ENCODE data around the gene LCT.
"Not testable (repeated sequence)": the region's sequence is repeated elsewhere in the genome, so short reads cannot be mapped to it uniquely, and the experiment has no call there.

Gene LCT

DNA sequence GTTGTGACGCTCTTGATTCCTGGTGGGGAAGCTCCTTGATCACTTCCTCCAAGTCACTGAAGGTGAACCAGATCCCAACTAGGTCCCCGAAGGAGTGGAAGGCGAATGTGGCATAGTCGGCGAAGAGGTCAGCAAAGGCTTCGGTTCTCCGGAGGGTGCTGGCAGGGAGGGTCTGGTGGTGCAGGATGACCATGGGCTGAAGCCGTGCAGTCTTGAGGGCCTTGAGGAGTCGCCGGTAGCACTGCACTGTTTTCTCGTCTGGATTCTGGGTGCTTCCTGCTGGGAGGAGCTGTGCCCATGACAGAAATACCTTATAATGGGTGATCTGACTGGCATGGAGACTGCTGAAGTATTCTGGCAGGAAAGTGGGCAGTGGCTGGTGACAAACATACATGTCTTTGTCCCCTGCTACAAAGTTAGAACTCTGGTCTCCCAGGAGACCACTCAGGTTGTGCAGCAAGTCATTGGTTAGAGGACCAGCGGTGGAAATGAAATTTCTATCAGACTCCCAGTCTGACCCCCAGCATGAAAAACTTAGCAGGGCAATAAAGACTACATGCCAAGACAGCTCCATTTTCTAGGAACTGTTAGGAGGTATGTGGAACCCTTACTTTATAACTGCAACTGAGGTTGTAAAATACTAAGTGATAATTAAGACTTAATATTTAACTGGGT is at the start of gene LCT:
LCT (minus strand) TSS at position 589 of the 675 bp plus-strand sequence; CDS start at position 574, 15 bp downstream.
- no peak for DNase-seq

- DNase-seq, result no peak
Measured at GRCh38 chr2:135885709-135886108, 48.7 kb upstream of the LCT start.

DNA sequence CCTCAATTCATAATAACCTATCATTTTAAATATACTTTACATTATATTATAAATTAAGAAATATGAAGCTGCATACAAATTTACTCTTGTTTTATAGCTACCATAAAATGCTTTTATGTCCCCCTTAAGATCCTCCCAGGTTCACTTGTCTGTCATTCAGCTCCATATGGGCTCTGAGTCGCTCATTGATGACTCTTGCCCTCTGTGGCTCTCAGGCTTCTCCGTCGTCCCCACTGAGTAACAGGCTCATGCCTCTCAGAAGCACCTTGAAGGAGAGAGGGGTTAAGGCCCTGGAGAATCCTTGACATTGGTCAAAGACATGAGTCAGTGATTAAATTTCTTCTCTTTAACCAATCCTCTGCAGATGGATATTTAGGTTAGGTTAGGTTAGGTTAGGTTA is 45.4 kb upstream of the LCT start:
- no peak for DNase-seq

GRCh38 chr2:135876770-135877169 is 39.8 kb upstream of the LCT start:
- DNase-seq, result not testable (repeated sequence)

DNA sequence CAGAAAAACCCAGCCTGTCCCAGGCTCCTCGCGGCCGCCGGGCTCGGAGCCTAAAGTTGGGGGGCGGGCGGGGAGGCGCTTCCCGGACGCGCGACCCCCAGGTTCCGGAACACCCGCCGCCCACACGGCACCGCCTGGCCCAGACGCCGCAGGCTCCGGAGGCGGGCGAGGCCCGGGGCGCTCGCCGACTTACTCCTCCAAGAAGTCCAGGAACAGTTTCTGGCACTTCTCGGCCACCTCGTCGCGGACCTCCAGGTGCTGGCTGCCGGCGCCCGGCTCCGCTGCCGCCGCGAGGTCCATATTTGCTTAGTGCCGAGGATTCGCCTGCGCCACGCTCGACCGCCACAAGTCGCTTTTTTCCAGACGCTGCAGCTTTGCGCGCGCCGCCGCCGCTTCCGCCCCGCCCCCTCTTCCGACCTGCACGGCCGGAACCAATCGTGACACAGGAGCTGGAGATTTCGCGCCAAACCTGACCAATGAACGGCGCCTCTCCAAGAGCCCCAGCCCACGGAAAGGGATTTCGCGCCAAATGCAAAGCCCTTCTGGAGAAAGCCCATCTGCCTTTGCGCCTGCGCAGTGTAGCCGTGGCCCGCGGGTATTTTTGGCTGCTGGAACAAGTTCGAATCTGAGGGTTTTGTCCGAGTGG is 39.2 kb upstream of the LCT start, which contains the start of gene MCM6:
MCM6 (minus strand) TSS at position 378 of the 646 bp plus-strand sequence; CDS start at position 300, 78 bp downstream.
- DNase-seq, result peak; percentile 99

- peak; percentile 72 for DNase-seq
Measured at GRCh38 chr2:135875491-135876065, 38.6 kb upstream of the LCT start.

DNA sequence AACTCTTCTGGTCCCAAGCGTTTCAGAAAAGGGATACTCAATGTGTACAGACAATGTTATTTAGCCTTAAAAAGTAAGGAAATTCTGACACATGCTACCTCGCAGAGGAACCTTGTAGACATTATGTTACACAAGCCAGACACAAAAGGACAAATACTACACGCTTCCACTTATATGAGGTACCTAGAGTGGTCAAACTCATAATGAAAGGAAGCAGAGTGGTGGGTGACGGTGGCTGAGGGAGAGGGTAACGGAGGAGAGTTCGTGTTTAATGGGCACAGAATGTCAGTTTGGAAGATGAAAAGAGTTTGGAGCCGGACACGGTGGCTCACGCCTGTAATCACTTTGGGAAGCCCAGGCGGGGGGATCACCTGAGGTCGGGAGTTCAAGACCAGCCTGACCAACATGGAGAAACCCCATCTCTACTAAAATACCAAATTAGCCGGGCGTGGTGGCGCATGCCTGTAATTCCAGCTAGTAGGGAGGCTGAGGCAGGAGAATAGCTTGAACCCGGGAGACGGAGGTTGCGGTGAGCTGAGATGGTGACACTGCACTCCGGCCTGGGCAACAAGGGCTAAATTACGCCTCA is 37.9 kb upstream of the LCT start:
- DNase-seq, result no peak

DNA sequence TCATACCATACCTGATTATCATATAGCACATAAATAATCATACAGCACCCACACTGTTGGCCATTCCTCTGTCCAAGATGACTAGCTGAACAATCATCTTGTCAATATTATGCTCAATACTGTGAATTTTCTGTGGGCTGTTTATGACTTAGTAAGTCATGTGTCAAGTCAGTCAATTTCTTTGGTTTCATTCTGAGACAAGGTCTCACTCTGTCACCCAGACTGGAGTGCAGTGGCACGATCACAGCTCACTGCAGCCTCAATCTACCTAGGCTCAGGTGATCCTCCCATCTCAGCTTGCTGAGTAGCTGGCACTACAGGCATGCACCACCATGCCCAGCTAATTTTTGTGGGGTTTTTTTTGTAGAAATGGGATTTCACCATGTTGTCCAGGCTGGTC is 33.6 kb upstream of the LCT start:
- DNase-seq, result no peak

DNA sequence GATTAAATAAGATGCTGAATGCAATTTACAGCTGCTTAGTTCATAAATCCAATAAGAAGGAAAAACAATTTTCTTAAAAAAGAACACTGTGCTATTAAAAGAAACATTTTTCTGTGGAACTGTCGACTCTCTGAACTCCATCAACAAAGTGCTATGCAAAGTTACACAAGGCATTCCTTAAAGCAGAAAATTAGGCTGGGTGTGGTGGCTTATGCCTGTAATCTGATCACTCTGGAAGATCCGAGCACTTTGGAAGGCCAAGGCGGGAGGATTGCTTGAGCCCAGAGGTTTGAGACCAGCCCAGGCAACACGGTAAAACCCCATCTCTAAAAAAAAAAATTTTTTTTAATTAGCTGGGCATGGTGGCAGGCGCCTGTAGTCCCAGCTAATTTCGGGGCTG is 26.2 kb upstream of the LCT start:
- DNase-seq, result no peak

DNA sequence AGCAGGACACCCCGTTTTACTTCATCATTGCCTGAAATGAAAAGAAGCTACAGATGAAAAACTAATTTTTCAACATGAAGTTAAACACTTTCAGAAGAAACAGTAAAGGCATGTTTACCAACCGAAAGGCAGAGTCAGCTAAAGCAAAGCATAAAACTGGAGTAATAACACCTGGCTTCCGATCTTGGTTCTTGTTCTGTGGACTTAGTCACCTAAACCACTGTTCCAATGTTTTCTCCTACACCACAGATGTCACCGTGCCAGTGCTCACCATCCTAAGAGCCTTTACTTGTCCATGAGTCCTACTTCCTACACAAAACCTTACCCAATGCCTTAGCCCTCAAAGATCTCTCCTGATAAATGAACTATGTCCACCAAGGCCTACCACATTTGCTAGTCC is 25.7 kb upstream of the LCT start:
- no peak for DNase-seq

DNA sequence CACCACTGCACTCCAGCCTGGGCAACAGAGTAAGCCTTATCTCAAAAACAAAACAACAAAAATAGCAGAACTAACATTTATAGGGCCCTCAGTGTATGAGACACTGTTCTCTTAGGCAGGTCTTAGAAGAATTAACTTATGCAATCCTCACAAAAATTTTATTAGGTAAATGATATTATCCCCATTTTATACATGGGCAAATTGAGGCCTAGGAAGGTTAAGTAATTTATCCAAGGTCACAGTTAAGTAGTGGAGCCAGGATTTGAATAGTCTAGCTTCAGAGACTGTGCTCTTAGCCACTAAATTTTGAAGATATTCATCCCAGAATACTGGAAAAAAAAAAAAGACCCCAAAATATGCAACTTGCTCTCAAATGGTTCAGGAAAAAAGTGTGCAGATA is 16.4 kb upstream of the LCT start:
- DNase-seq, result no peak

- no peak for DNase-seq
Measured at GRCh38 chr2:135851858-135852257, 14.9 kb upstream of the LCT start.

DNA sequence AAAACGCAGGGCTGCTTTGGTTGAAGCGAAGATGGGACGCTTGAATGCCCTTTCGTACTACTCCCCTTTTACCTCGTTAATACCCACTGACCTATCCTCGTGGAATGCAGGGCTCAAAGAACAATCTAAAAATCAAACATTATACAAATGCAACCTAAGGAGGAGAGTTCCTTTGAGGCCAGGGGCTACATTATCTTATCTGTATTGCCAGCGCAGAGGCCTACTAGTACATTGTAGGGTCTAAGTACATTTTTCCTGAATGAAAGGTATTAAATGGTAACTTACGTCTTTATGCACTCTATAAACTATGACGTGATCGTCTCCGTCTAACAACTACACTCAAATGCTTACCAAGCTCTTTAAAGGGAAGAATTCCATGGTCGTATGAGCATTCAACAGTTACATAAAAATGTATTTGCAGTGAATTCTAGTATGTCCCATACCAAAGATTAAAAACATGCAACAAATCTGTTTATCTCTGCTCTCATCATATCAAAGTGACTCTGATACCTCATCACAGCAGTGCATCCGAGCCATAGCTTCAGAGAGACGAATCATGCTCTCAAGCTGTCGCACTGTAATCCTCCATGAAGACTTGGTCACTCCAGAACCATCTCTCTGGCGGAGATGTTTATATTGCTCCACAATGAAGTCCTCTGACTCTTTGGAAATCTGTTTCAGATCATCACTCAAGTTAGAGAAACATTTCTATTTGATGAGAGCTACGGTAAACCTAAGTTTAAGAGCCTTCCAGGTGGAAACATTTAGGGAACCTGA is 14.1 kb upstream of the LCT start:
- DNase-seq, result no peak

GRCh38 chr2:135849087-135849486 is 12.1 kb upstream of the LCT start:
- DNase-seq, result no peak

DNA sequence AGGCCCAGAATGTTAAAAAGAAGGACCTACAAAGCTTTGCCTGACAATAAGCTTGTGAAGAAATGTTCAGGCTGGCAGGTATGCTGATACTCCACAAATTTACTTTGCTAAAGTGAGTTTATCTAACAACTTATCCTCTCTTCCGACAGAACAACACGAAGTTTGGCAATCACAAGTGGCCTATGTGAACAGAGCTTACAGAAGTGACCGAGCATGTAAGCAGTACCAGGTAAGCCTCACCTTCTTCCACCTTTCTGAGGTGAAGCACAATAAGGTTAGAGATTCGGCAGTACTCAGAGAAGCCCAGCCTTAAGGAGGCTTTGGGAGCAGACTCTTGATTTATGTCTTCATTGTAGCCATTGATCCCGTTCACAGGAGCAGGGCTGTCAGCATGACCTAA is 9.0 kb upstream of the LCT start:
- no peak for DNase-seq

- no peak for DNase-seq
Measured at GRCh38 chr2:135845257-135845656, 8.3 kb upstream of the LCT start.

DNA sequence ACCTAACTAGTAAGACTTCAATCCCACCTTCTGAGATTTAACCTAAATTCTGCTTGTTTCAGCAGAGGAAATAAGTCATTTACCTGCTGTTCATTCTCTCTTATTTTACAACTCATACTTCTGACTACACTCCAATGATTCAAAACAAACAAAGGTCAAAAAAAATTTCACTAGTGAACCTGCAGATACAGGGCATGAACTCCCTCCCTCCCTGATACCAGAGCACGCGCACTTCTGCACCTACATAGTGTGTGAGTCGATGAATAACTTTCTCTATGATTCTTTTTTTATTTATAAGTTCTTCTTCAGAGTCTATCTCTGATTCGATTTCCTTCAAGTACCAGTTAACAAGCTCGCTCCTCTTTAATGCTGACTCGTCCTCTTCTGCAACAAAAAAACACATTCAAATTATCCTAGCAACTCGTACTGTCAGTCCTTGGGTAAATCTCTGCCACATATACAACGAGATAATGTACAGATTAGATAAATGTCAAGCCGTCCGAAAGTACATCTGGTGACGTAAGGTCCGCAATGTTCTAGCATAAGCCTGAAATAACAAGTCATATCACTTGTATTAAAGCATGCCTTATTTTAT is 7.4 kb upstream of the LCT start:
- no peak for DNase-seq

DNA sequence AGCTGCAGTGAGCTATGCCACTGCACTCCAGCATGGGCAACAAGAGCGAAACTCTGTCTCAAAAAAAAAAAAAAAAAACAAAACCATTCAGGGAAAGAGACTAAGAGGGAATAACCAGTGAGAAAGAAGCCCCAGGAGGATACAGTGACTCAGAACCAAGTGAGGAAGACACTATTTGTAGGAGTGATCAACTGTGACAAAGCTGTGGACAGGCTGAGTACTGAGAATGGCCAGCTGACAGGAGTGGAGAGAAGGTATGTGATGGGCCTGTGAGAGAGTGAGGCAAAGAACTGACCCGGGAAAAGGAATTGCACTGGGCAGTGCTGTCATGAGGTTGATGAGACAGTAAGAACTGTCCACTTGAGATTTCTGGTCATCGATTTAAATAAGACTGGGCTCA is 6.7 kb upstream of the LCT start:
- no peak for DNase-seq

DNA sequence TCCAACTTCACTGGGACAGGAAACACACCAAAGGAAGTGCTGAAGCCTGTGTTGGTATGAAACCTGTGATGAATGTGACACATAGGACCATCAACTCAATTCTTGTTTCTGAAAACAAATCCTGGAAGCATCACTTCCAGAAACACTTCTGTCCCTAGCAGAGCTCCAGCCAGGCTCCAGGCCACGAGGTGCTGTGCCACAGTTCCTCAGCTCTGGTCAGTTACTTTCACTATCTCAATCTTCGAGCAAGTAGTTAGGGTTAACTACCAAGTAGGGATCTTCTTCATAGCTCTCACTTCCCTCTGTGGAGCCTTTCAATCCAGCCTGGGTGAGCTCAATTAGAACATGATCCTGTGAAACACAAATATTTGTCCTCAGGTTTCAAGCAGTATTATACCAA is 3.6 kb upstream of the LCT start:
- no peak for DNase-seq

GRCh38 chr2:135839713-135840112 is 2.7 kb upstream of the LCT start:
- DNase-seq, result no peak

DNA sequence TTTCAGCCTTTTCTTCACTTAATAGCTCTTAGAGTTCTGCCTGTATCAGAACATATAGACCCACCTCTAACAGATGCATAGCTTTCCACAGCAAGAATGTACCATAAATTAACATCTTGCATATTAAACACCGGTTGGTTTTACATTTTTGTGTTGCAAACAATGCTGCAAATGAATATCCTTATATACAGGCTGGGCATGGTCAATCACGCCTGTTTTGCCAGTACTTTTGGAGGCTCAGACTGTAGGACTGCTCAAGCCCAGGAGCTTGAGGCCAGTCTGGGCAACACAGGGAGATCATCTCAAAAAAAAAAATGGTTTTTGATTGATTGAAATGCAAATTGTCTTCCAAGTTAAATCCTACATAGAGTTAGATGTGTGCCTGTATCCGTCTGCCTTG is 1.5 kb upstream of the LCT start:
- DNase-seq, result no peak

DNA sequence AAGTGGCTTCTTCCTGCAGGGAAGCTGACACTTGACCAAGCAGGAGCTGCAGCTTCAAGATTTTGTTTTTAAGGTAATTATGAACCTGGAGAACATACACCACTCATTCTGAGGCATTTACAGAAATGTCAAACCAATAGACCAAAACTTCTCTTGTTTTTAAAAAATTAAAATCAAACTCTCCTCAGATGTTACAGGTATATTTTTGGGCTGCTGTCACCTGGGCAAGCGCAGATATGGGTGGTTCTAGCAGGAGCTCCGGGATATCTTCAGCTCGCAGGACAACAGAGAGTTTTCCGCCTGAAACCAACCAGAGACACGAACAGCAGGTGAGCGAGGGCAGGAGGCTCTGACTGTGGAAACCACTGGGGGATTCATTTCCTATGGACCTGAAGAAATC is 4.1 kb downstream of the LCT start:
- DNase-seq, result no peak

Measured in CD4-positive, alpha-beta T cell treated with Interferon gamma for 1 hour (primary cell).